Breast epithelium (tissue), 3 donors: Measurements from ENCODE around the gene PPP3CB.

ENCODE experiments used
- CTCF ChIP-seq, 3 donors: fragments of 450-650 bp; IDR thresholded peaks; one replicate each; pipeline ENCODE4 v1.5.1; 2016 to 2017; ENCODE audit warnings: antibody characterized with exemption in 3 of 3, mild to moderate bottlenecking in 3 of 3, moderate library complexity in 3 of 3
- POLR2A ChIP-seq: fragments of 450-650 bp; IDR thresholded peaks from one replicate; pipeline ENCODE4 v1.6.1; 2016; ENCODE audit warnings: antibody characterized with exemption, mild to moderate bottlenecking, moderate library complexity

DNA sequence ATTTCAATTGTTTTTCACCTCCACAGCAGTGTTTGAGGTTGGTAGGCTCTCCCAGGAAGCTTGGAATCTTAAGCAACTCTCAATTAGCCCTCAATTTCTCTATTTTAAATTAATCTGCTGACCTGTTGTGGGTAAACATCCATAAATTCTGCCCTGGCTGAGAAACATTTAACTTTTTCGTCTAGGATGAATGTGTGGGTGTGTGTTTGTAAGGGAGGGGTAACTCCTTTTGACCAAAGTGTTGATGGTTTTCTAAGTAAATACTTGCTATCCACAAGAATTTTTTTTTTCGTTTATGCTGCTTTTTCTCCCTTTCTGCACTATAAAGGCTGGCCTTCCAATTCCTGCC lies 973 bp downstream of the PPP3CB start:
- no peak for TF ChIP-seq CTCF (IDR thresholded peaks at IDR 0.05)
- TF ChIP-seq POLR2A: no peak
